Stimulated activated CD4-positive, alpha-beta T cell treated with anti-CD3 and anti-CD28 coated beads, Interleukin-4, amount 100 ng/mL, for 4 hours (primary cell): ENCODE results near the gene LRRC53.

ENCODE experiments used
- DNase-seq, 2 experiments: peaks; one replicate each; pipeline ENCODE4 v3.0.0-alpha.2; 2020

The LRRC53 gene

DNA sequence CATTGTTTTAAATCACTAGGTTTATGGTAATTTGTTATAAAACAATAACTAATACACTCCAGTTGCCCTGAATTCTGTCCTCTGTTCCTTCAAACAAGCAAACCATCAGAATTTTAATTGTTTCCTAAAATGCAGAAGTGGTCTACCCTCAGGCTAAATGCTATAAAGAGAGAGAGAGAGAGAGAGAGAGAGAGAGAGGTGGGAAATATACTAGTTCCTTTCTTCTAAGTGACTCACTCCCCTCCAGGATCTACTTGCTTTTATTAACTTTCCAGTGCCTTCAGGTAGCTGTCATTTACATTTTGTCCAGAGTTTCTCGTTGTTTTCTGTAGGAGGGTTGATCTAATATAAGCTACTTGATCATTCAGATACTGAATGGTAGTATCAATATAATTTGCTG, 26.4 kb downstream of the LRRC53 start:
- DNase-seq = no peak

DNA sequence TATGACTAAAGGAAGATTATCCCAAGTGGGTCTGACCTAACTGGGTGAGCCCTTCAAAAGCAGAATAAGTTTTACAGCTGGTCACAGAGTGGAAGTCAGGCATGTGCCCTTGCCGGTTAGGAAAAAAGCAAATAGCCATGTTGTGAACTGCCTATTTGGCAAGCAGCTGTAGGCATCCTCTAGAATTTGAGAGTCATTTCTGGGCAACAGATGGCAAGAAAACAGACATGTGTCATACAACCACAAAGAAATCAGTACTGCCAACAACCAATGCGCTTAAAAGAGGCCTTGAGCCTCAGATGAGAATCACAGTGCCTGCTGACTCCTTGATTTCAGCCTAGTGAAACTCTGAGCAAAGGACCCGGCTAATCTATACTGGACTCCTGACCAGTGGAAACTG, 26.8 kb downstream of the LRRC53 start:
- DNase-seq = no peak

DNA sequence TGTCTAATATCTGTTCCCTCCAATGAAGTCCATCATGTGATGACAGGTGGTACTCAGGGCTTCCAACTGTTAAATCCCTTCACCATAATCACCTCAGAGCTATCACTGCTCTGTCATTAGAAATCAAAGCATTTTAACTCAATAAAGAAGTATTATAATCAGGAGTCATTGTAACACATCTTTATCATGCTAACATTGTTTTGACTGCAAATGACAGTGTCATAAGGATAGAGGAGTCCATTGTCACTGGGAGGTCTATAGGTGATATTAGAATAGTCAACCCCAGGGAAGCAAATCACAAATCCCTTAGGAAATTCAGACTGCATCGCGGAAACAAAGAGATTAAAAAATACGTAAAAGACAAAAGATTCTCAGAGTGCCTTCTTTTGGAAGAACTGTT, 30.8 kb downstream of the LRRC53 start:
- no peak for DNase-seq

DNA sequence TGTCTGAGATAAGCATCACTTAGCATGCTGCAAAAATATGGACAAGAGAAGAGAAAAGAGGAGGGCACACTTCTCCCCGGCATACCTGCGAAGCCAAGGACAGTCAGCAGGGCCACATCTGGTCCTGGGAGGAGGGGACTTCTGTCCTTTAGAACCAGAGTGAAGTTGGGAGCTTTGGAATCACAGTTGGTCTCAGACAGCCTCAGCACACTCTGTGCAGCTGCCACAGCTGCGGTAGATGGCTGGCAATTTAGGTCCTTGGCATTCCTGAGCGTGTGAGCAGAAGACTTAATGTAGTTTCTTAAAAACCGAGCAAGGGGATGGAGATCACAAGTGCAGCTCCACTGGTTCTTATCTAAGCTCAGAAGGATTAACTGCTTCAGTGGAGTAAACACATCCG, 32.3 kb downstream of the LRRC53 start:
- no peak for DNase-seq

DNA sequence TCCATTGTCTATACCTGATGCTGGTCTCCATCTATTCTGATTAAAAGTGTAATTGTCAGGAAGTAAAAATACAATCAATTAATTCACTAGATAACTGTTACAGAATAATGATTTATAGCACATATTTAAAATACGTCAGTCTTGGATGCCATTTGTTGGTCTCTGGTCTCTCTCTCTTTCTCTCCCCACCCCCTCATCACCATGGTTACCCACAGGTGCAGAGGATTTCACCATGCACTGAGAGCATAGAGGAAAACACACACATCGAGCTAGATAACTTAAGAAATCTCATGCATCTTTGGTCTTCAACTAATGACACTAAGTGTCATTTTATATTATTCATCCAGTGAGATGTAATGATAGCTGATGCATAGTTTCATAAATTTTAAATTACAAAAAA, 33.4 kb downstream of the LRRC53 start:
- DNase-seq = no peak

DNA sequence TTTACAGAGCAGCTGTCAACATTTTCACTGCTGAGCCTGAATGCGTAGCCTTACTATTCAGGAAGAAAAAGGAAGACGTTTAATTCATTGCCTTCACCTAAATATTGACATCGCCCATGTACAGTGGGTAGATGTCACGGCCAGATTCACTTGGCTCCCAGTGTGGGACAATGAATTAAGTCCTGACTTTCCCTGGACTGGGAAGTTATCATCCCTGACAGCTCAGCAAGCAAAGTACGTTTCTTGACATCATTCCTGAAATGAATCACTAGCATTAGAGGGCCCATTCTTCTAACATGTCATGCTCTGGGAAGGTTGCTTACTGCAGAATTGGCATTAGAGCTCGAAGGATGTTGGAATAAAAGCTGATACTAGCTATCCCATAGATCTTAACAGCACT, 37.8 kb downstream of the LRRC53 start:
- no peak for DNase-seq

DNA sequence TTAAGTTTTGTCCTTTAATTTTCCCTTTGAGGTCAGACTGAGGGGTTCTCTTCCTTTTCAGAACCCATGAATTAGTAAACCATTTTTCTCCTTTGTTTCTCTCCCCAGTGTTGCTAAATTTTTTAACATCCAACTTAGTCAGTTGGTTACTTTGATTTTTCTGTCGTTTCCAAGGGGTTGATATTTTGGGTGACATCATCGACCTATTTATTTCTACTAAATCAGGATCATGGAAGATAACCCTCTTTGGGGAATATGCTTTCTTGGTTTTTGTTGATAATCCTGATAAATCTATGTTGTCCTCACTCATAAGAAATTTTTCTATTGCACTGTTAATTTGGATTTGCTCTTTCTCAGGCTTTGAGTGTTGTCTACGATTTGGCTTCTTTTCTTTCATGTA, 40.9 kb downstream of the LRRC53 start:
- no peak for DNase-seq

DNA sequence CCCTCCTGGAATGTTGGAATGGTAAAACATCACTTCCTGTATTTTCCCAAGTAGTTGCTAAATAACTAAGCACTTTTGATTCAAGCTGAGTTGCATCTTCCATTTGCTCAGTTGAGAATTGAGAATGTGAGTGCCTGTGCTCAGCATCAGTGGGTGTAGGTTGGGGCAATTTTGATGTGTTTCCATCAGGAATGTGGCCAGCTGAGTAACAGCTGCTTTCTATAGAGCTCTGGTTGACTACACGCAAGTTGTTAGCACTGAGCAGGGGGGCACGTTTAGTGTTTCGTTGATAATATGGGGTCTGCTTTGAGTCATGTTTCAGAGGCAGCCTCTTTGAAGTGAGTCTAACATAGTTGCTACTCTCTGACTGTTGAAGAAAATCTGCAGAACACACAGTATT, 41.5 kb downstream of the LRRC53 start:
- no peak for DNase-seq

DNA sequence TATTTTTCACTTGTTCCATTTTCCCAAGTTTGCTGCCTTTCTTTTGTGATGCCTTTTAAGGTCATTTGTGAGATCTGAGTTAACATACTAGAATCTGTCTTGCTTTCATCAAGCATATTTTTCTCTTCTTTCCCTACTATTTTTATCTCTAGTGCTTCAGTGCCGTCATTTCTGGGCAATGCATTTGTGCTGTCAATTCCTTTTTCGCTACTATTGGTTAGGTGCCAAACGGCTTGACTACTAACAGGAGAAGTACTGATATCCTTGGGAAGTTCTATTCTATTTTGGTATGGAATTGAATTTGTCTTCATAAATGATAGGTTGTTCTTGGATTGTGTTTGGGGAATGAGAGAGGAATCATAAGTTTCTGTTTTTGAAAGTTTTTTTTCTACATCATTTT, 42.2 kb downstream of the LRRC53 start:
- no peak for DNase-seq

DNA sequence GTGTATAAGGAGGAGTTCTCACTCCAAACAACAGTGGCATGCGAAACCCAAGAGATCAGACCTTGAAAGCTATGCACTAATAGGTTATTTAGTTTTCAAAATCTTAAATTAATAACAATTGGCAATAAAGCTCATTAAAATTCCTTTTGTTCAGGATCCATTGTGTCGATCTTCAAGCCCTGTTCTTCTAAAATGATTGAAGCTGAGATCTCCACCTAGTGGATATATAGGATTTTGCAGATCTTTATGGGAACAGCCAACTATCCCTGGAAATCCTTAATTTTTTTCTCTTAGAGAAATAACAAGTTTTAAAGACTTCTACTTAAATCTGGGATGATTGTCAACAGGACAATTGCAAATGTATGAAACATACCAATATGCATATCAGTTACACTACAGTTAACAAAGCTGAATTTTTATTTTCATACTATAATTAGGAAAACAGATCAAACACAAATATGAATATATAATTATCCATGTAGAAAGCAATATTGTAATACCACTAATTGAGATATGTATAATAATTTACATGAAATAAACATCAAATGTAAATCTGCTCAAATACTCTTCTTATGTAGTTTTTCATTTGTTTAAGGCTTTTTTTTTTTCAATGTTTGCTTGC, 43.3 kb downstream of the LRRC53 start:
- no peak for DNase-seq

DNA sequence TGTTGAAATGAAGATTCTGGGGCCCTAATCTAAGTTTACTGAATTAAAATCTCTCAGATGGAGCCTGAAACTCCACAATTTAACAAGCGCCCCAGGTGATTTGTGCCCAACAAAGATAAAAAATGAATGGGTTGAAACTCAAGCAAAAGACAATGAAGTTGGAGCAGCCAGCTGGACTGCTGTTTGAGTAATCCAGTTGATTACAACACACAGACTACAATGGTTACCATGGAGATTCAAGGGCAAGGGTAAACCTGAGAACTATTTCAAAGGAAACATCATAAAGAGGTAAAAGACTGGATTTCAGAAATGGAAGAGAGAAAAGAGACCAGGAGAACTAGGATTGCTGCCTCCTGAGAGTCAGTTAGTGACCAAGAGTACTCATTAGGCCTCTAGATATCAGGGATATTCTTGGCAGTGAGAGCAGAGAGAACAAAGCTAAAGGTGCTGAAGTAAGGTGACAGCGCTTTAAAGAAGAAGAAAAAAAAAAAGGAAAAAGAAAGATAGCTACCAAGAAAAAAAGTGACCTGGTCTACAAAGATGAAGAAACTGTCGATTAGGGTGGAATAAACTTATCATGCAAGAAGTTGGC, 44.5 kb downstream of the LRRC53 start:
- no peak for DNase-seq

DNA sequence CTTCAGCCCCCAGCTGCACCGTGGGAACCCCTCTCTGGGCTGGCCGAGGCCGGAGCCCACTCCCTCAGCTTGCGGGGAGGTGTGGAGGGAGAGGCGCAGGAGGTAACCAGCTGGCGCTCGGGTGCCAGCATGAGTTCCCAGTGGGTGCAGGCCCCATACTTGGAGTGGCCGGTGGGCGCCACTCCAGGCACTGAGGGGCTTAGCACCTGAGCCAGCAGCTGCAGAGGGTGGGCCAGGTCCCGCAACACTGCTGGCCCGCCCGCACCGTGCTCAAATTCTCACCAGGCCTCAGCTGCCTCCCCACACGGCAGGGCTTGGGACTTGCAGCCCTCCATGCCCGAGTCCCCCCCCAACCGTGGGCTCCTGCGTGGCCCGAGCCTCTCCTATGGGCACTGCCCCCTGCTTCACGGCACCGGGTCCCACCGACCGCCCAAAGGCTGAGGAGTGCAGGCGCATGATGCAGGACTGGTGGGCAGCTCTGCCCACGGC, 47.2 kb downstream of the LRRC53 start:
- DNase-seq = no peak

DNA sequence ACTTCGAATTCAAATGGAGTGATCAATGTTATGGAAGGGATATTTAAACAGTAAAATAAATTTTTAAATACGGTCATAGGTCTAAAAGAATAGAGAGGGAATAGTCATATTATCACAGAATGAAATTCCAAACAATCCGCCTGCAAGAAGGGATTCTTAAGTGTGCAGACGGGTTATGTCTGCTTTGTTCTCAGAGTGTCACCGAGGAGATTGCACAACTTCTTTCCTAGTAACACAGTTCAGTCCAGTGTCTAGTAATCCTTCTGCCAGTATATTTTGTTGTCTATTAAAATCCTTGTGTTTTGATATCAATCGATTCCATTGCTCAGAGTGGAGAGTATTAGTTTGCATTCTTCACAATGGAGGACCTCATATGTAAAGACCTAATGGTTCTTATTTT, 48.4 kb downstream of the LRRC53 start:
- DNase-seq = no peak

DNA sequence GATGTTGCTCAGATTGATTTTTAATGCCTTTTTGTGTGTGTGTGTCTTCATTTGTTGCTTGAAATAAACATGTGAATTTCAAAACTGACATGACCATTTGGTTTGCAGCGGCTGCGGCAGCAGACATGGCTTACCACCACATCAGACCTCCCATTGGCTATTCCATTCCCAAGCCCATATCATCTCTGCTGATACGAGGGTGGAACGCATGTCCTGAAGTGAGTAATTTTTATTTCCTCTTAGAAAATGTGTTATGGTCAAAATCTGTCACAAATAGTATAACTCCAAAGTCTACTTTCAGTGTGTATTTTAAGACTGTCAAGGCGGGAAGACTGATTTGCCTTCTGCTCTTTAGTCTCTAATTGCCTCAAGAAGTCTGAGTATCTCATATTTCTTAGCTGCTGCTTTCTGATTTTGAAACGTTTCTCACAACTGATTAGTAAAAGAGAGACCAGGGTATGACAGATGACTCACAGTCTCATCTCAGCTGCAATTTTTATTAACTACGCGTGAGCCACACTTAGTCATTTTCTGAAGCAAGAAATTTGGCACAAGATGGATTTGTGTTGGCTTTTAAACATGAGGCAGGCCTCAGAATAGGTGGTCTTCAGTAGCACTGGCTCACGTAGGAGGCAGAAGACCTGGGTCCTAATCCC, 49.0 kb downstream of the LRRC53 start:
- no peak for DNase-seq

DNA sequence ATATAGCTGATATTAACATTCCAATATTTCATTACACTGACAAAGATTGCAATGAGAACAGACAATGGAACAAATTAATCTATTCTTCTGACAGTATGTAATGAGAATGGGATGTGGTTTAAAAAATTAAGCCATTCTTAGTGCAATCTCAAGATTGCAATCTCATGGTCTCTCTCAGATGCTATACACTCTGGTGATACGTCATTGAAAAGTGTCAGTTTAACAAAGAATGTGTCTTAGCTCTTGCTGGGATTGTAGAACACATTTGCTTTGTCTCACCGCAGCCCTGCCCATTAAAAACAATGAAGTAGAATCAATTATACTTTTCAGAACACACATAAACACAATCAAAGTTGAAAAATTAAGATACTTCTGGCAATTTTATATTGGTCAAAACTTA, 55.2 kb downstream of the LRRC53 start:
- no peak for DNase-seq

DNA sequence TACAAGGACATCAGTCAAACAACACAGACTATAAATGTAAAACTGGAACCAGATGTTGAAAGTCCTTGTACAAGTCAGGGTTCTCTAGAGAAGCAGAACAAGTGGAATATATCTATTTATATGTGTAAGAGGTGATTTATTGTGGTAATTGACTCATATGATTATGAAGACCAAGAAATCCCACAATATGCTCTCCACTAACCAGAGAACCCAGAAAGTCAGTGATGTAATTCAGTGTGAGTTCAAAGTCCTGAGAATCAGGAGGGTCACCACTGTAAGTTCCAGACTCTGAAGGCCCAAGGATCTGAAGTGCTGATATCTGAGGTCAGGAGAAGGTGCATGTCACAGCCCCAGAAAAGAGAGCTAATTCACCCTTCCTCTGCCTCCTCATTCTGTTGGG, 57.0 kb downstream of the LRRC53 start:
- no peak for DNase-seq

DNA sequence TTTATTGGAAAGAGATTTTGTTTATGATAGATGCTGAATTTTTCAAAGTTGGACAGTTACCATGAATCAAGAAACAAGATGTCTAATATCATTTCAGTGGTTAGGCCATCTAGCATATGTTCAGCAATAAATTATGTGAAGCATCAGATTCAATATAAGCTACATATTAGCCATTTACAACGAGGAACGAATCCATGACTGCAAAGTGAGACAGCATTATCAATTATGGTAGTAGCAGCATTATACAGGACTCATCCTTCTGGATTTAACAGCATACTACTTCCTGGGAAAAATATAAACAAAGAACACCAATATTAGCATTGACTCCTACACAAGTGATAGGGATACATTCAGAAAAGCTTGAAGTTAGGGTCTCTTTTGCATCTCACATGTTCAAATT, 59.1 kb downstream of the LRRC53 start:
- DNase-seq = no peak

DNA sequence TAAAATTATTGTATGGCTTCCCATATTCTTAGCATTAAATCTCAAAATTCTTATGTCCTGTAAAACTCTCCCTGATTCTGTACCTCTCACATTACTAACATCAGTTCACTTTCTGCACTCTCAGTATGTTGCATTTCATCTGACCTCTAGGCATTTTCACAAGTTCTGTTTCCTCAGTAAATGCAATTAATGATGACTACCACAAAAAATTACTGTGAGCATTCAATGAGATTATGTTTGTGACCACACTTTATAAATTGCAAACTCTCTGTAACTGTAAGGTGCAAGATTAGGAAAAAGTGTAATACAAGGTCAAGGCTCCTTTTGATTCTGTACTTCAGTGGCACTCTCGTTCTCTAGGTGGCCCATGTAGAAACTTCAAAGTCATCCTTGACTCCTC, 60.4 kb downstream of the LRRC53 start:
- no peak for DNase-seq

DNA sequence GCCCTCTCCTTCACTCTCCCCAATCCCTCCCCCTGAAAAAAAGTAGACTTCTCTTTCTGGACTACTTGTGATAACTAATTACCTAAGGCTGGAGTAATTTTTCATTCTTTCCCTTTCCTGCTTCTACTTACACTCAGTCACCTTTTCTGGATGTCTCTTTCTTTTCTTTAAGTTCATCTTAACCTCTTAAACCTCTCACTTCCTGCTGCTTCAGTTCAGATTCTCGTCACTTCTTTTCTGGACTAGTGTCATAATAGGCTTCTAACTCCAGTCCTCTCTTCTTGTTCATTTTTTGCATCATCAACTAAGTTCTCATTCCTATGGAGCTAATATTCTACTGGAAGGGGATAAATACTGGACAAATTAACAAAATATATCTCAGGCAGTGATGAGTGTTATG, 75.4 kb downstream of the LRRC53 start:
- no peak for DNase-seq

DNA sequence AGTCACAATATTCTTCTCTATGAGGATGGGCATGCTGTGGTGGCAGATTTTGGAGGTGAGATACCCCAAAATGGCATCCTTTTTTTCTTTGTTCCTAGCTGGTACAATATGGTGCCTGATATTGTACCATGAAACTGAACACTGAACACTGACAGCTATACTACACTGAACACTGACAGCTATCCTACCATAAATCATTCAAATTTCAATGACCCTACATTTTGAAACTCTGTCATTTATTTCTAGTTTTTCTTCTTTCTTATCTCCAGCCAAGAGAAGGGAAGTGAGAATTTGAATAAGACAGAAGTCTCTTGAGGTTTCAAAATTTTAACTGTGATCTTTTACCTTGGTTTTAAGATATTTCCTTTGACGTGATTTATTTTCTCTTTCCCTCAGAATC, 76.3 kb downstream of the LRRC53 start:
- no peak for DNase-seq

DNA sequence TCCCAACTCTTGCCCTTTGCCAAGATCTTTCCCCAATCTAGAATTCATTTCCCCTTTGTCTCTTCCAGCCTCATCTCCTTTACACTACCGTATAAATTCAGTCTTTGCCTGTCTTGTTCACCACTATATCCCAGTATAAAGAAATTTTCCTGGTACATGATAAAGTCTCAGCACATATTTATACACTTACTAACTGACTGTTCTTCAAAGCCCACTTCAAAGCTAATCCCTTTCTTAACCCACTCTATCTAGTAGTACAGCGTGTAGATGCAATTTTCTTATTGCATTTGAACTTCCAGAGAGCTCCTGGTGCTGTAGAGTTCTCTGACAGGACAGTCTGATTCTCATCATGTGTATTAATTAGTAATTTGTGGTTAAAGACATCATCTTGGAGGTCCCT, 78.1 kb downstream of the LRRC53 start:
- no peak for DNase-seq

DNA sequence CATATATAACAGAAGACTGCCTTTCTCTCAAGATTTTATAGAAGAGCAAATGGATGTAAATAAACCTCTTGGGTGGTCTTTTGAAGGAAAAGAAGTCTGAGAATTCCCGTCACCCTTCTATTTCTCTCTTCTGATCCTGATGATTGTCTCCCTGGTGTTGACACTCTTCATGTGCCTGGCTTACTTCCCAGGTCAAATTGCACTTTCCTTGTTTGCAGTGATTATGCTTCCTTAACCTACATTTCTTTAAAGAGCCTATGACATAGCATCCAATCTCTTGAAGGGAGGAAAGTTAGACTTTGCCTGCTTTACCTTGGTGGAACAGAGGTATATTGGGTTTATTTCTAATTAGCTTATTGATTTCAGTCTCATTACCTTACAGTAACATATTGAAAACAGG, 80.1 kb downstream of the LRRC53 start:
- DNase-seq = no peak

DNA sequence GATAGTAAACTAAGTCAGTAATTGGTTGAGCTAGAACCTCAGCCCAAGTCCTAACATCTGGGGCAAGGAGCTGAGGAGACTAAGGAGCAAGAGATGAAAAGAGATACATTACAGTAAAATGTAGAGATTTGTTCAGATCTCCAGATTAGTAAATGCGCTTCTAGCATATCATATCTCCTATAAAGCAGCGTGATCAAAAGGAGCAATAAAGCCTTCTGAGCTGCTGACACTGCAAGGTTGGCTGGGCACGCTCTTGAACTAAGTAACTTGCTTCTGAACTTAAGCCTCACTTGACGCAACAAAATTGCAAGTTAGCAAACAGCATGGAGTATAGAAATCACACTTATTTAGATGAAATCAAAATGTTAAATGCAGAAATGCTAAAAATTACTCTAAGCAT, 80.9 kb downstream of the LRRC53 start:
- DNase-seq = no peak

DNA sequence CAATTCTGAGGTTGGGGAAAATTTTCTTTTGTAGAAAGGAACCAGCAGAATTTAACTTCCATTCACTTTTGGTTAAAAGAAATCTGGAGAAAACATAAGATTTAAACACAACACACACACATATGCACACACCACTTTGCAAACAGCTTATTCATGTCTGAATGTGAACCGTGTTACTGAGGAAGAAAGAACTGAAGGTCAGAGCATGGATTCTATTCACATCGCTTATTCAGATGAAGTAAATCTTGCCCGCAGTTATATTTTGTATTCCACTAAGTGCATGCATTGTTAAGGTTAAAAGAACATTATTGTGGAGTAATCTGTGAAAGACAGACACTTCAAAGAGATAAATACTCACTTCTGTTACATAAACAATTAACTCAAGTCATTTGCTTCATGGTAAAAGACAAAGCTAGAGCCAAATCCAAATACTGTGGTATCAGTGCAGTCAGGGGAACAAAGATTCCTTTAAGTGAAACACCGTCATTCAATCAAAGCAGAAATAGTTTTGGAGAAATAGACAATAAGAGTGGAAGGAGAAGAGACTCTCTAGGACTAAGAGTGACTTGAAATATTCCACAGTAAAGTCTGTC, 82.0 kb downstream of the LRRC53 start:
- DNase-seq = no peak
